OCI-LY1 (cell line): ENCODE measurements around the gene GNAZ.

ENCODE experiments used
- EZH2 ChIP-seq: fragments of 200-600 bp; sonication (generic), shearing (Covaris generic); IDR thresholded peaks from 2 replicates; pipeline ENCODE4 v1.8.0; 2017; ENCODE audit warnings: borderline replicate concordance, mixed run types, mild to moderate bottlenecking, antibody characterized with exemption, low read length, moderate library complexity, mixed read lengths
- TF ChIP-seq, protein P1 (sequence below): fragments of 200-600 bp; sonication (generic), shearing (Covaris generic); IDR thresholded peaks from 2 replicates; pipeline ENCODE4 v1.5.1; 2017; ENCODE audit warnings: mild to moderate bottlenecking, antibody characterized with exemption, low read length, moderate library complexity, mixed read lengths

DNA sequence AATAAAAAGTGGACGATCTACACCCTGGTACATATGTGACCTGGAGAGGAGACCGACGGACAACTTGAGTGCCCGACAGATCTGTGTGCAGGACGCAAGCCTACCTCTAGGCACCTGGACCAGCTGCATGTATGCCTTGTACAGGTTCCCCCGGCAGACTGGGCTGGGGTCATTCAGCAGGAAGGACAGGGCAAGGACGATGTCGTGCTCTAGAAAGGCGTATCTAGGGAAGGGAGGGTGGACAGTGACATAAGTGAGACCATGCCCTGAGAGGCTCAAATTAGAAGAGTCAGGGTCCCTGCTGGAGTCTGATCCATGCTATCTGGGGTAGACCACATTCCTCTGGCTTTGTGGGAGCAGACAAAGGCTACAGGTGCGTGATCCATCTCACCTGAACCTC, 63.6 kb downstream of the GNAZ start:
- TF ChIP-seq, protein P1, sequence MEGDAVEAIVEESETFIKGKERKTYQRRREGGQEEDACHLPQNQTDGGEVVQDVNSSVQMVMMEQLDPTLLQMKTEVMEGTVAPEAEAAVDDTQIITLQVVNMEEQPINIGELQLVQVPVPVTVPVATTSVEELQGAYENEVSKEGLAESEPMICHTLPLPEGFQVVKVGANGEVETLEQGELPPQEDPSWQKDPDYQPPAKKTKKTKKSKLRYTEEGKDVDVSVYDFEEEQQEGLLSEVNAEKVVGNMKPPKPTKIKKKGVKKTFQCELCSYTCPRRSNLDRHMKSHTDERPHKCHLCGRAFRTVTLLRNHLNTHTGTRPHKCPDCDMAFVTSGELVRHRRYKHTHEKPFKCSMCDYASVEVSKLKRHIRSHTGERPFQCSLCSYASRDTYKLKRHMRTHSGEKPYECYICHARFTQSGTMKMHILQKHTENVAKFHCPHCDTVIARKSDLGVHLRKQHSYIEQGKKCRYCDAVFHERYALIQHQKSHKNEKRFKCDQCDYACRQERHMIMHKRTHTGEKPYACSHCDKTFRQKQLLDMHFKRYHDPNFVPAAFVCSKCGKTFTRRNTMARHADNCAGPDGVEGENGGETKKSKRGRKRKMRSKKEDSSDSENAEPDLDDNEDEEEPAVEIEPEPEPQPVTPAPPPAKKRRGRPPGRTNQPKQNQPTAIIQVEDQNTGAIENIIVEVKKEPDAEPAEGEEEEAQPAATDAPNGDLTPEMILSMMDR: no peak
- TF ChIP-seq EZH2: no peak
